GM21619 (cell line): ENCODE measurements around the gene IDI2.

ENCODE experiments used
- ATAC-seq: cut with Tn5 transposase; IDR thresholded peaks from one replicate; pipeline ENCODE4 v1.9.1; 2021; ENCODE audit not compliant: unreplicated experiment

Gene IDI2

DNA sequence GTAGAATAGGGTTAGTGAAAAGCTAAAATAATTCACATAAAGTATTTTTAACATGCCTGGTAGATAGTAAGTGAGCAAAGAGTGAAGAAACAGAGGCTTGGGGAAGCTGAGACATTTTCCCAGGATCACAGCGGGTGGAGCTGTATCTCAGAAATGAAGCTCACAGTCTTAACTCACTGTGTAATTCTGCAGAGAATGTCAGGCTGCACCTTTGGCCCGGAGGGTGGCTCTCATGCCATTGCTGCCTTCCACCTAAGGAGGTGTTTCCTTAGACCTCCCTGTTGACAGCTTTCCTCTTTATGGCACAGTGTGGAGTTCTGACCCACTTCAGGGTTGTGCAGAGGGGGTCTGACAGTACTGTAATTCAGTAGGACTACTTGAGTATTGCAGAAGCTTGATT lies 40.3 kb downstream of the IDI2 start:
- no peak for ATAC-seq

DNA sequence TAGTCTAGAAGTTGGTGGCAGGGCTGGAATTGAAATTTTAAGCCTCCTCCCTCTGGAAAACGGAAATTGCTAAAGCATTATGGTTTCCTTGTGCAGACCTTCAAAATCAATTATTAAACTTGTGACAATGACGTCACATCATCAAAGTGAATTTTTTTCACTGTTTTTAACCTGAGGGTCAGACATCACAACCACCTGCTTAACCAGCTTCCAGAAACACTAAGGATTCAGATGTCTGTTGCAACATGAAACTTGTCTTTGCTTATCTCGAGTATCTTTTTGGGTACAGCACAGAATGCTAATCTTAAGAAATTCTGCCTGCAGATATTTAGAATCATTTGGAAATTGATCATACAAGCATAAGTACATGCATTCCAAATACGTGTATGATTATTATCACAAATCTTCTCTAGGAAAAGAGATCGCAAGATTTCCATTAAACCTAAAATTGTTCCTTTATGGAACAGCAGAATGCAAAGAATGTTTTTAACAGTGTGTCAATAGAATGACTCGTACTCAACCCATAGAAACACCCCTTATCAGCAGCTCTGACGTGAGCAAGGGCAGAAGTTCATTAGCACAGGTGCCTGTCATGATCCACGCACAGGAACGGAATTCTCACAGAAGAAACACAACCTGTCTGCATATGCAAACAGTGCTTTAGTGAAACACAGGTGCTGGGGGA lies 41.5 kb downstream of the IDI2 start:
- no peak for ATAC-seq

DNA sequence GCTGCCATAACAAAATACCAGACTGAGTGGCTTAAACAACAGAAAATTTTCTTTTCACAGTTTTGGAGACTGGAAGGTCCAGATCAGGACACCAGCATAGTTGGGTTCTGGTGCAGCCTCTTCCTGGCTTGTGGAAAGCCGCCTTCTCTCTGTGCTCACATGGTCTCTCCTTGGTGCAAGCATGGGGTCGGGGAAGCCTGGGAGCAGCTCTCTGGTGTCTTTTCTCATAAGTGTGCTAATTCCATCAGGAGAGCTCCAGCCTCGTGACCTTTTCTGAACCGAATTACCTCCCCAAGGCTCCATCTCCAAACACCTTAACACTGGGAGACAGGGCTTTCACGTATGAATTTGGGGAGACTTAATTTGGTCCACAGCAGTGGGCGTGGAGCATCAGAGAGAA lies 42.3 kb downstream of the IDI2 start:
- ATAC-seq = no peak

GRCh38 chr10:980468-981093 lies 45.1 kb downstream of the IDI2 start:
- ATAC-seq = no peak

GRCh38 chr10:978826-979421 lies 46.7 kb downstream of the IDI2 start:
- no peak for ATAC-seq

- ATAC-seq = no peak
Observed at GRCh38 chr10:976316-976715, 49.3 kb downstream of the IDI2 start.

- ATAC-seq = no peak
Observed at GRCh38 chr10:974785-975074, 50.9 kb downstream of the IDI2 start.

DNA sequence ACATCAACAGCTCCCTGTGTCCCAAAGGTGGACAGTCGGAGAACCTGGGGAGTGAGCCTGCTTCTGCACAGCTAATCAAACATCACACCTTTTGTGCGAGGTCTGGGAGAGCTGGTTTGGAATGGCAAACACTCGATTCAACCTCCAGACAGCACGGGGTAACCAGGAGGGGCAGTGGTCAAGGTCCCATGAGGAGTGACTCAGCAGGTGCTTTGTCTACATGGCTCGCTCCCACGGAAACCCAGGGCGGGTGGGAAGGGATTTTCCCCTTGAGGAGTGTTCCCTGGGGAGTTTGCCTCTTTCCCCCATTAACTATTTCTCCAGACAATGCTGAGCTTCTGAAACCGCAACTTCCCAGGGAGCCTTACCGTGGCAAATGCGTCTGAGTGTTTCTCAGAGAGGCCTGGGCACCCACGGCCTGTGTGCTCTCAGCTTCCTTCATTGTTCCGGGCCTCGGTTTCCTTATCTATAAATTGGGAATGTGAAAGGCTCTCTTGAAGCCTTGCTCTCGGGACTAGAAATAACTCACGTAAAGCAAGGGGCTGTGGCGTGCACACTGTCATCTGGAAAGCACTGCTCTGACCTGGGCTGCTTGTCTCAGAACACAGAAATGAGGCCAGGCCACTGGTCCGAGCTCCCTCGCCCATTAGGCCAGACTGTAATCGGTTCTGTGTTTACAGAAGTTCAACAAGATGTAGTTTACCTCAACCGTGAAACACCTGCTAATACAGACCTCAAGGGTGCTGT lies 51.4 kb downstream of the IDI2 start:
- no peak for ATAC-seq

GRCh38 chr10:972763-973162 lies 52.9 kb downstream of the IDI2 start:
- no peak for ATAC-seq

GRCh38 chr10:971613-972012 lies 54.0 kb downstream of the IDI2 start:
- no peak for ATAC-seq

- no peak for ATAC-seq
Observed at GRCh38 chr10:971150-971542, 54.5 kb downstream of the IDI2 start.

DNA sequence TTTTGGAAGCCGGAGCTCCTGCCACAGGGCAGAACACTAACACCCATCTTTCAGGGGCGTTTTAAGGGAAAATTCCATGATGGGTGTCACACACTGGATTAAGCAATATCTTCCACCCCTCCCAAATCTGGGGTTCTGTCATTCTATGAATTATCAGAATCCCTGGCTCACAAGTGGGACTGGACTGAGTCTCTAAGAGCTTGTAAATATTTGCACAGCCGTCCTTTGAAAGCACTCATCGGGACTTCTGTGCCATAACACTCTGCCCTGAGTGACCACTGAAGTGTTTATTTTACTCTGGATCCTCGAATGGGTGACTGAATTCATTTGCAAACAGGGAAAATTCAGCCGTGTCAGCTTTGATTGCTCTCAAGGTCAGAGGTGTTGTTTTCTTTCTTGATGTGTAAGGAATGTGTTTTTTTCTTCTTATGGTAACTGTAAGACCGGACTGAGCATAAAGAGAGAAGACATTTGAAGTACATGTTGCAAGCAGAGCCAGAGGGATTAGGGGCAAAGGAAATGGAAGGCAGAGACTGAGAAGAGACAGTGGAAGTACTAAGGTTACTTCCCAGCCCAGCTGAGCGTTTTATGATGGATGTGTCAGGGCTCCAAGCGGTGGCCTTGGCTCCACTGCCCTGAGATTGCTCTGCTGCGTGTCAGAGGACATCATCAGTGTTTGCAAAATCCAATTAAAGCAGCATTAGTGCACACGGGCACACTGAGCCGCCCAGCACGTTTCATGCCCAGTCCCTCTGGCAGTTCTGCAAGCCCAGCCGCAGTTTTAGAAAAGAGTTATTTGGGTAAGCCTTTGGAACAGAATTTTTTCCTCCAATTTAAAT lies 55.1 kb downstream of the IDI2 start:
- no peak for ATAC-seq

DNA sequence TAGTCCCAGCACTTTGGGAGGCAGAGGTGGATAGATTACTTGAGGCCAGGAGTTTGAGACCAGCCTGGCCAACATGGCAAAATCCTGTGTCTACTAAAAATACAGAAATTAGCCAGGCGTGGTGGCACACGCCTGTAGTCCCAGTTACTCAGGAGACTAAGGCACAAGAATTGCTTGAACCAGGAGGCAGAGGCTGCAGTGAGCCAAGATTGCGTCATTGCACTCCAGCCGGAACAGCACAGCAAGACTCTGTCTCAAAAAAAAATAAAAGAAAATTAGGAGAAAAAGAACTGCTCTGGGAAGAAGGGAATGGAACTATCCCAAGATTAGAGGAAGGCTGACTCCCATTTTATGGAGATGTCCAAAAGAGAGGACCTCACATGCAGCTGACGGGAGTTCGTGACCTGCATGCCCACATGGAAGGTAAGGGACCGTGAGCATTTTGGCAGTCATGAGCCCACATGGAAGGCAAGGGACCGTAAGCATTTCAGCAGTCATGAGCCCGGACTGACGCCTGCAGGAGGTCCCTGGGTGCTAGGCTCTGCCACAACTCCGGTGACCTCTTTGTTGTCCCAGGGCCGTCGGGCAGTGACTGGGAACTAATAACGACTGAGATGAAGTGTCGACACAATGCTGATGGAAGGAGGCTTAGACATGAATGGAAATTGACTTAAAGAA lies 56.0 kb downstream of the IDI2 start:
- ATAC-seq = no peak
